Ectodermal cell (in vitro differentiated cells): ENCODE results near the gene PAPPA.

Experiments
- H3K27ac ChIP-seq: 2 replicates; pipeline ENCODE4 v1.7.0; 2013; ENCODE audit warnings: mild to moderate bottlenecking, low read depth, low read length; ENCODE audit not compliant: insufficient read depth, poor library complexity, severe bottlenecking
- H3K27me3 ChIP-seq: 2 replicates; pipeline ENCODE4 v1.7.0; 2013; ENCODE audit warnings: mild to moderate bottlenecking, low read length; ENCODE audit not compliant: insufficient read depth, control insufficient read depth, poor library complexity, severe bottlenecking
- H3K36me3 ChIP-seq: one replicate; pipeline ENCODE4 v1.7.0; 2013; ENCODE audit warnings: low read length; ENCODE audit not compliant: control insufficient read depth, insufficient read depth
- H3K4me1 ChIP-seq: one replicate; pipeline ENCODE4 v1.7.0; 2013; ENCODE audit warnings: low read length; ENCODE audit not compliant: control insufficient read depth, insufficient read depth
- H3K4me3 ChIP-seq: 2 replicates; pipeline ENCODE4 v1.7.0; 2013; ENCODE audit warnings: low read depth, low read length, control low read depth; ENCODE audit not compliant: insufficient read depth
- H3K9me3 ChIP-seq: 2 replicates; pipeline ENCODE4 v1.7.0; 2013; ENCODE audit warnings: mild to moderate bottlenecking, low read length, moderate library complexity; ENCODE audit not compliant: control insufficient read depth
- WGBS, 2 experiments: methylation state at CpG; one replicate each; pipeline ENCODE4 v1.1.7; 2013; ENCODE audit warnings: missing lambda C conversion rate in 2 of 2; 5-methylcytosine and 5-hydroxymethylcytosine counted together

PAPPA gene

GRCh38 chr9:116178481-116179211 is 25.1 kb downstream of the PAPPA start:
- 93 to 95% methylated on average over 2 to 3 of the region's 3 CpGs for WGBS, 2 experiments
- H3K27me3 ChIP-seq = no peaks in the 10 kb centered on the region
- H3K27ac ChIP-seq = no peak overlapping the region
- H3K36me3 ChIP-seq = no peaks in the 10 kb centered on the region
- no peak overlapping the region for H3K4me3 ChIP-seq
- H3K4me1 ChIP-seq = no peaks in the 10 kb centered on the region
- H3K9me3 ChIP-seq = no peaks in the 10 kb centered on the region

- Histone ChIP-seq H3K4me1 (no peaks in the 10 kb centered on the region), H3K9me3 (no peaks in the 10 kb centered on the region), H3K4me3 (no peak overlapping the region), H3K27me3 (no peaks in the 10 kb centered on the region), H3K27ac (no peak overlapping the region), H3K36me3 (no peaks in the 10 kb centered on the region)
- 89 to 92% methylated on average over 4 of the region's 4 CpGs for WGBS, 2 experiments
These were observed 26.0 kb downstream of the PAPPA start for GRCh38 chr9:116179568-116179967.

GRCh38 chr9:116181853-116182610 is 28.4 kb downstream of the PAPPA start:
- no peaks in the 10 kb centered on the region for H3K27me3 ChIP-seq
- H3K27ac ChIP-seq = no peak overlapping the region
- H3K4me1 ChIP-seq = no peaks in the 10 kb centered on the region
- H3K9me3 ChIP-seq = no peaks in the 10 kb centered on the region
- no peak overlapping the region for H3K4me3 ChIP-seq
- no peaks in the 10 kb centered on the region for H3K36me3 ChIP-seq
- 93 to 96% methylated on average over 3 of the region's 3 CpGs for WGBS, 2 experiments

GRCh38 chr9:116182876-116183275 is 29.3 kb downstream of the PAPPA start:
- Histone ChIP-seq H3K4me3 (no peak overlapping the region), H3K27me3 (no peaks in the 10 kb centered on the region), H3K36me3 (no peaks in the 10 kb centered on the region), H3K4me1 (no peaks in the 10 kb centered on the region), H3K9me3 (no peaks in the 10 kb centered on the region), H3K27ac (no peak overlapping the region)
- 86 to 92% methylated on average over 5 of the region's 5 CpGs for WGBS, 2 experiments

- Histone ChIP-seq H3K36me3 (no peaks in the 10 kb centered on the region), H3K4me3 (no peak overlapping the region)
- WGBS, 2 experiments = 92 to 93% methylated on average over 27 of the region's 27 CpGs
These were observed 34.1 kb downstream of the PAPPA start for GRCh38 chr9:116187570-116188170.

GRCh38 chr9:116189683-116190082 is 36.1 kb downstream of the PAPPA start:
- Histone ChIP-seq H3K27me3 (no peaks in the 10 kb centered on the region), H3K4me1 (no peaks in the 10 kb centered on the region), H3K36me3 (no peaks in the 10 kb centered on the region), H3K4me3 (no peak overlapping the region), H3K9me3 (no peaks in the 10 kb centered on the region), H3K27ac (no peak overlapping the region)
- WGBS, 2 experiments = 95 to 96% methylated on average over 5 of the region's 5 CpGs

More at GRCh38 chr9:116187570-116188170, 34.1 kb downstream of the PAPPA start:
- Histone ChIP-seq H3K4me1 (no peaks in the 10 kb centered on the region), H3K9me3 (no peaks in the 10 kb centered on the region), H3K27me3 (no peaks in the 10 kb centered on the region), H3K27ac (no peak overlapping the region)

- Histone ChIP-seq H3K27ac (no peak overlapping the region), H3K9me3 (no peaks in the 10 kb centered on the region), H3K27me3 (no peaks in the 10 kb centered on the region), H3K4me1 (no peaks in the 10 kb centered on the region), H3K36me3 (no peaks in the 10 kb centered on the region), H3K4me3 (no peak overlapping the region)
- WGBS, 2 experiments = 92 to 93% methylated on average over 6 of the region's 6 CpGs
These were observed 37.2 kb downstream of the PAPPA start for GRCh38 chr9:116190637-116191396.

- no peak overlapping the region for H3K4me3 ChIP-seq
- H3K9me3 ChIP-seq = no peaks in the 10 kb centered on the region
- WGBS, 2 experiments = 90% methylated on average over 2 of the region's 2 CpGs
- no peaks in the 10 kb centered on the region for H3K27me3 ChIP-seq
- no peak overlapping the region for H3K27ac ChIP-seq
- no peaks in the 10 kb centered on the region for H3K4me1 ChIP-seq
- no peaks in the 10 kb centered on the region for H3K36me3 ChIP-seq
These were observed 38.2 kb downstream of the PAPPA start for GRCh38 chr9:116191576-116192415.

GRCh38 chr9:116193636-116194035 is 40.0 kb downstream of the PAPPA start:
- H3K36me3 ChIP-seq = no peaks in the 10 kb centered on the region
- no peaks in the 10 kb centered on the region for H3K9me3 ChIP-seq
- no peaks in the 10 kb centered on the region for H3K4me1 ChIP-seq
- no peaks in the 10 kb centered on the region for H3K27me3 ChIP-seq
- no peak overlapping the region for H3K4me3 ChIP-seq
- H3K27ac ChIP-seq = no peak overlapping the region
